ENCODE measurements around the gene ZNF827.

Gene ZNF827

GRCh38 chr4:145739845-145740244 is 198.8 kb downstream of the ZNF827 start:
- no peak for DNase-seq

GRCh38 chr4:145736241-145736831 is 202.3 kb downstream of the ZNF827 start:
- no peak for DNase-seq

- no peak for DNase-seq
Observed at GRCh38 chr4:145735827-145736226, 202.8 kb downstream of the ZNF827 start.

- no peak for DNase-seq
Observed at GRCh38 chr4:145735347-145735675, 203.3 kb downstream of the ZNF827 start.

GRCh38 chr4:145734576-145735346 is 203.9 kb downstream of the ZNF827 start:
- DNase-seq, result no peak

- DNase-seq, result no peak
Observed at GRCh38 chr4:145734031-145734430, 204.6 kb downstream of the ZNF827 start.

GRCh38 chr4:145732895-145733880 is 205.4 kb downstream of the ZNF827 start:
- DNase-seq, result peak; percentile 28 to 32

GRCh38 chr4:145732001-145732815 is 206.4 kb downstream of the ZNF827 start:
- DNase-seq, result no peak

- DNase-seq, result no peak
Observed at GRCh38 chr4:145731028-145731427, 207.6 kb downstream of the ZNF827 start.

GRCh38 chr4:145730026-145730425 is 208.6 kb downstream of the ZNF827 start:
- no peak for DNase-seq

GRCh38 chr4:145723336-145723735 is 215.3 kb downstream of the ZNF827 start:
- DNase-seq, result no peak

- no peak for DNase-seq
Observed at GRCh38 chr4:145722561-145722960, 216.1 kb downstream of the ZNF827 start.

GRCh38 chr4:145720656-145721055 is 218.0 kb downstream of the ZNF827 start:
- DNase-seq, result no peak

GRCh38 chr4:145719752-145720624 is 218.6 kb downstream of the ZNF827 start:
- no peak for DNase-seq

GRCh38 chr4:145716661-145717200 is 221.9 kb downstream of the ZNF827 start:
- DNase-seq, result no peak

GRCh38 chr4:145716200-145716599 is 222.4 kb downstream of the ZNF827 start:
- DNase-seq, result no peak

- DNase-seq, result no peak
Observed at GRCh38 chr4:145709843-145710242, 228.8 kb downstream of the ZNF827 start.

- DNase-seq, result no peak
Observed at GRCh38 chr4:145709336-145709735, 229.3 kb downstream of the ZNF827 start.
